Osteoblast (primary cell): ENCODE data around the gene NMNAT2. TPM values are rescaled to one million over a fixed set of nuclear protein-coding genes. Genes with fewer than 3 reads are reported as not detected.

Source experiments
- DNase-seq: peaks from one replicate; pipeline ENCODE4 v3.0.0; 2011; ENCODE audit warnings: low spot score, mixed read lengths; ENCODE audit not compliant: insufficient read length; ENCODE audit errors: missing footprints
- H2AFZ ChIP-seq: 2 replicates; pipeline ENCODE4 v1.6.0; 2011; ENCODE audit warnings: mild to moderate bottlenecking, low read length
- H3K27ac ChIP-seq: 2 replicates; pipeline ENCODE4 v1.5.1; 2011; ENCODE audit warnings: mild to moderate bottlenecking, low read depth, low read length, moderate library complexity
- H3K27me3 ChIP-seq: 2 replicates; pipeline ENCODE4 v1.6.0; 2012; ENCODE audit warnings: mild to moderate bottlenecking, control low read depth, inconsistent platforms, low read length, moderate library complexity; ENCODE audit not compliant: insufficient read depth
- H3K36me3 ChIP-seq: 2 replicates; pipeline ENCODE4 v1.5.1; 2011; ENCODE audit warnings: mild to moderate bottlenecking, low read length, control low read depth, moderate library complexity; ENCODE audit not compliant: insufficient read depth
- H3K4me1 ChIP-seq: 2 replicates; pipeline ENCODE4 v1.5.1; 2011; ENCODE audit warnings: mild to moderate bottlenecking, low read length, control low read depth, moderate library complexity; ENCODE audit not compliant: insufficient read depth
- H3K4me2 ChIP-seq: 2 replicates; pipeline ENCODE4 v1.6.0; 2011; ENCODE audit warnings: mild to moderate bottlenecking, low read length; ENCODE audit not compliant: insufficient read depth
- H3K4me3 ChIP-seq: fragments of 200-600 bp; sonication (generic); 3 replicates; pipeline ENCODE4 v1.5.1; 2012; ENCODE audit warnings: mild to moderate bottlenecking, low read length, inconsistent platforms; ENCODE audit not compliant: insufficient read depth
- H3K79me2 ChIP-seq: 2 replicates; pipeline ENCODE4 v1.6.0; 2012; ENCODE audit warnings: mild to moderate bottlenecking, low read length, control low read depth, inconsistent platforms; ENCODE audit not compliant: insufficient read depth
- H3K9me3 ChIP-seq: 2 replicates; pipeline ENCODE4 v1.5.1; 2011; ENCODE audit warnings: low read depth, low read length, control low read depth
- H4K20me1 ChIP-seq: 2 replicates; pipeline ENCODE4 v1.6.0; 2012; ENCODE audit warnings: mild to moderate bottlenecking, low read length, control low read depth; ENCODE audit not compliant: insufficient read depth
- total RNA-seq: library from RNA; depleted of rRNA; stranded (reverse); fragments of >200 nt; gene quantifications from 2 replicates; pipeline ENCODE4 v1.2.3, GENCODE V29; 2012
- TF ChIP-seq, protein P1 (sequence below): IDR thresholded peaks from 2 replicates; pipeline ENCODE4 v1.5.1; 2011; ENCODE audit warnings: mild to moderate bottlenecking, low read depth, low read length, moderate library complexity; ENCODE audit errors: extremely low read depth

NMNAT2 gene
- total RNA-seq, 1 donor, result 2.5 TPM

DNA sequence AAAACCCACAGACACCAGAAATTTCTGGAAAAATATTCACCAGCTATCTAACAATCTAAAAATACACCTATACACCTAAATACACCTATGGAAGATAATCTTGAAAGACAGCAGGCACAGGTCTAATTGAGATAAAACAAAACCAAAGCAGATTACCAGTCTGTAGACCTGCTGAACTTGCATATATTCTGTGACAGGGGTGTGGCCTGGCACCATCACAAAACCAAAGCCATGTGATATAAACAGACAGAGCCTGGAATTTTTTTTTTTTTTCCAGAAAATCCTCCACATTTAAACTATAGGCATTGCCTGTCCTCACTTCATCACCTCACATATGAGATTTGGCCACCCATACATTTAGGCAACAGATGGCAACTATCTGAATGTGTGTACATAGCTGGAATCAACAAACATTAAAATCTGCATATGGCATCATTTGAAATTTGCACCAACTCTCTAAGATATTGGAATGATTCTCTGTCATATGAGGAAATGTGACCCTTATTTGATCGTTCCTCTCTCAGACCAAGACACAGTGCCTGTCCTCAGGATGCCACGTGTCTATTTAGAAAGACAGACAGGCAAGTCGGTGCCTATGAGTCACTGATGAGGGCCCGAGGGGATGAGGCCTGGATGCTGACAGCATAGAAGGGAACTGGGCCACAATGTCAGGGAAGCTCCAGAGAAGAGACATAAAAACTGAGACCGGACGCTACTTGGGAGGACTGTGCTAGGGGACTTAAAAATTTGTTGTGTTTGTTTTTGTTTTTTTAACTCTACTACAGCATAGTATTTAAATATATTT, 32.6 kb downstream of the NMNAT2 start:
- no peaks in the 10 kb centered on the region for H3K4me1 ChIP-seq
- H3K36me3 ChIP-seq, result no peaks in the 10 kb centered on the region
- TF ChIP-seq, protein P1, sequence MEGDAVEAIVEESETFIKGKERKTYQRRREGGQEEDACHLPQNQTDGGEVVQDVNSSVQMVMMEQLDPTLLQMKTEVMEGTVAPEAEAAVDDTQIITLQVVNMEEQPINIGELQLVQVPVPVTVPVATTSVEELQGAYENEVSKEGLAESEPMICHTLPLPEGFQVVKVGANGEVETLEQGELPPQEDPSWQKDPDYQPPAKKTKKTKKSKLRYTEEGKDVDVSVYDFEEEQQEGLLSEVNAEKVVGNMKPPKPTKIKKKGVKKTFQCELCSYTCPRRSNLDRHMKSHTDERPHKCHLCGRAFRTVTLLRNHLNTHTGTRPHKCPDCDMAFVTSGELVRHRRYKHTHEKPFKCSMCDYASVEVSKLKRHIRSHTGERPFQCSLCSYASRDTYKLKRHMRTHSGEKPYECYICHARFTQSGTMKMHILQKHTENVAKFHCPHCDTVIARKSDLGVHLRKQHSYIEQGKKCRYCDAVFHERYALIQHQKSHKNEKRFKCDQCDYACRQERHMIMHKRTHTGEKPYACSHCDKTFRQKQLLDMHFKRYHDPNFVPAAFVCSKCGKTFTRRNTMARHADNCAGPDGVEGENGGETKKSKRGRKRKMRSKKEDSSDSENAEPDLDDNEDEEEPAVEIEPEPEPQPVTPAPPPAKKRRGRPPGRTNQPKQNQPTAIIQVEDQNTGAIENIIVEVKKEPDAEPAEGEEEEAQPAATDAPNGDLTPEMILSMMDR, result no peak
- H3K79me2 ChIP-seq, result no peaks in the 10 kb centered on the region
- no peaks in the 10 kb centered on the region for H3K9me3 ChIP-seq
- no peaks in the 10 kb centered on the region for H4K20me1 ChIP-seq
- H3K27me3 ChIP-seq, result peaks cover 9% of the 10 kb centered on the region
- no peak overlapping the region for H2AFZ ChIP-seq
- H3K27ac ChIP-seq, result no peak overlapping the region
- DNase-seq, result no peak
- H3K4me3 ChIP-seq, result no peak overlapping the region
- H3K4me2 ChIP-seq, result no peak overlapping the region

DNA sequence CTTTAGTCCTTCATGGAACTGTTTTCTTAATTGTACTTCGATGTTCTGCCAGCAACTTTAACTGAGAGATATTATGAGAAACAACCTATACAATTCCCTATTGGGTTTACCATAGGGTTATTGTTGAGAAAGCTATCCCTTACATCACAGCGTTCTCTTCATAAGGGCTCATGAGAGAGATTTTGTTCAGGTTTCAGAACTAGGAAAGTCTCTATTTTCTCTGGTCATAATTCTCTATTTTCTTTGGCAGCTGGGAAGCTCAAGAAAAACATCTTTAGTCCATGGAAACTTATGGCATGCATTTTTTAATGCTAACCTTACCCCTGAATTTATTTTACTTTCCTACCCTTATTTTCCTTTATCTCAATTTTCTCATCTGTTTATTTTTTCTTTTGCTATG, 38.2 kb downstream of the NMNAT2 start:
- Histone ChIP-seq H3K79me2 (no peaks in the 10 kb centered on the region), H3K4me1 (no peaks in the 10 kb centered on the region), H4K20me1 (no peaks in the 10 kb centered on the region), H2AFZ (no peak overlapping the region), H3K27me3 (peaks cover 12% of the 10 kb centered on the region), H3K4me3 (no peak overlapping the region), H3K4me2 (no peak overlapping the region), H3K9me3 (no peaks in the 10 kb centered on the region), H3K36me3 (no peaks in the 10 kb centered on the region), H3K27ac (no peak overlapping the region)
- TF ChIP-seq, protein P1, result no peak
- DNase-seq, result no peak

DNA sequence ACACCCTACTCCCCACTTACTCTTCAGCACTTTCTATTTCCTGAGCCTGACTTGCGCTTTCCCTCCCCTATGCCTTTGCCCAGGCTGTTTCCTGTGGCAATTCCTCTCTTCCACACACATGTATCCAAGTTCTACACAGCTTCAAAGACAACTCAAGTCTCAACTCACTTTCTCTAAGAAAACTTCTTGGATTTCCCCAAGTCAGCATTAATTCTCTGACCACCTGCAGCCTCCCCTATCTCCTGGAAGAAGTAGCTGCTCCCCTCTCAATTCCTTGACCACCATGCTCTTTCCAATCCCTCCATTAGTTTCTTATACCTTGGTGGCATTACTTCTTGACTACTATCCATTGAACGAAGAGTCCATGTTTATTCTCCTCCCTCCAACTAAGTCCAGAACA, 42.8 kb downstream of the NMNAT2 start:
- Histone ChIP-seq H3K27ac (no peak overlapping the region), H4K20me1 (no peaks in the 10 kb centered on the region), H3K4me1 (no peaks in the 10 kb centered on the region), H3K4me2 (no peak overlapping the region), H3K9me3 (no peaks in the 10 kb centered on the region), H3K36me3 (no peaks in the 10 kb centered on the region), H3K4me3 (no peak overlapping the region), H3K79me2 (no peaks in the 10 kb centered on the region), H2AFZ (no peak overlapping the region), H3K27me3 (peaks cover 7% of the 10 kb centered on the region)
- TF ChIP-seq, protein P1, result no peak
- no peak for DNase-seq

DNA sequence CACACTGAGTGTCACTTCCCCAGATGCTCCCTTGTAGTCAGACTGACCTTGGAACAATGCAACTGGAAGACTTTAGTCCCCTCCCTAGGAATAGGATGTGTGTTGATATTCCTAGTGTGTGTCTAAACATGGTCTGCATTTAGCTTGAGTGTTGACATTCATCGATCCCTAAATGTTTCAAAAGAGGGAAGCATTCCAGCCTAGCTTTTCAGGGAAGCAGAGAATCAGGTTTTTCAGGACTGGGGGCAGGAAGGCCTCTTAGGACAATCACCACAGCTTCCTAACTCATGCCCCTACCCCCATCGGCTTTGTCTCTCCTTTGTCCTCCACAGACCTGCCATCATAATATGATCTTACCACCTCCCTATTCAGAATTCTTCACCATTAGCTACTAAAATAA, 43.4 kb downstream of the NMNAT2 start:
- H3K4me3 ChIP-seq, result no peak overlapping the region
- H3K4me2 ChIP-seq, result no peak overlapping the region
- H3K79me2 ChIP-seq, result no peaks in the 10 kb centered on the region
- H3K27me3 ChIP-seq, result peaks cover 9% of the 10 kb centered on the region
- no peak overlapping the region for H2AFZ ChIP-seq
- TF ChIP-seq, protein P1, result no peak
- H3K27ac ChIP-seq, result no peak overlapping the region
- H3K36me3 ChIP-seq, result no peaks in the 10 kb centered on the region
- H3K4me1 ChIP-seq, result no peaks in the 10 kb centered on the region
- DNase-seq, result no peak
- no peaks in the 10 kb centered on the region for H4K20me1 ChIP-seq
- H3K9me3 ChIP-seq, result no peaks in the 10 kb centered on the region
